ENCODE data around the gene GNG8.

GRCh38 chr19:46601318-46602224 lies 34.4 kb downstream of the GNG8 start, which contains the start of gene CALM3:
- TF ChIP-seq DNMT1 (CRISPR knock-in tag; IDR thresholded peaks at IDR 0.05): no peak
- no peak for TF ChIP-seq CREB3 (CRISPR knock-in tag; IDR thresholded peaks at IDR 0.05)
- no peak for TF ChIP-seq NR3C1 (CRISPR knock-in tag; IDR thresholded peaks at IDR 0.05)
- peak; percentile 10 for TF ChIP-seq AGO1 (IDR thresholded peaks at IDR 0.05; ENCODE audit: low read depth, low read length, poor library complexity, severe bottlenecking)
- TF ChIP-seq ETS1 (CRISPR knock-in tag; IDR thresholded peaks at IDR 0.05): no peak
- TF ChIP-seq TBL1XR1 (IDR thresholded peaks at IDR 0.05; ENCODE audit: borderline replicate concordance, low read length, partially characterized antibody): no peak
- TF ChIP-seq ZKSCAN1 (IDR thresholded peaks at IDR 0.05; ENCODE audit: low read length): no peak
- no peak for TF ChIP-seq NR0B2 (CRISPR knock-in tag; IDR thresholded peaks at IDR 0.05)
- no peak for TF ChIP-seq ZNF142 (CRISPR knock-in tag; IDR thresholded peaks at IDR 0.05)
- TF ChIP-seq RFX3 (CRISPR knock-in tag; IDR thresholded peaks at IDR 0.05): no peak
- no peak for TF ChIP-seq NKX3-1 (CRISPR knock-in tag; IDR thresholded peaks at IDR 0.05)
- TF ChIP-seq BRD4 (CRISPR knock-in tag; IDR thresholded peaks at IDR 0.05): no peak
- TF ChIP-seq ZNF282 (IDR thresholded peaks at IDR 0.05; ENCODE audit: partially characterized antibody): no peak
- TF ChIP-seq BCLAF1 (IDR thresholded peaks at IDR 0.05): no peak
